Measurements from ENCODE around the gene ZC3HAV1. TPM values are rescaled to one million over a fixed set of nuclear protein-coding genes. Genes with fewer than 3 reads are reported as not detected.

Gene ZC3HAV1
- total RNA-seq, 2 experiments from 2014 or later, result 47.4 to 52.4 TPM

GRCh38 chr7:139038691-139039090, 70.8 kb downstream of the ZC3HAV1 start:
- no TSS peak for BruUV-seq (replicated peaks)
- Histone ChIP-seq H2AFZ (ENCODE audit: low read length) (no peak overlapping the region), H3K4me1 (ENCODE audit: insufficient read depth, low read length, poor library complexity, severe bottlenecking) (no peaks in the 10 kb centered on the region), H3K27ac (ENCODE audit: low read depth, low read length, poor library complexity, severe bottlenecking) (no peak overlapping the region), H4K20me1 (ENCODE audit: insufficient read depth, low read length) (no peaks in the 10 kb centered on the region), H3K4me2 (ENCODE audit: low read length) (no peak overlapping the region), H3K4me3 (ENCODE audit: low read depth, low read length, poor library complexity, severe bottlenecking) (no peak overlapping the region), H3K36me3 (ENCODE audit: insufficient read depth, low read length) (peaks cover 5% of the 10 kb centered on the region), H3K79me2 (ENCODE audit: insufficient read depth, low read depth, low read length) (no peaks in the 10 kb centered on the region), H3K9me2 (ENCODE audit: insufficient read depth, low read length) (no peaks in the 10 kb centered on the region), H3K9me3 (ENCODE audit: low read length) (no peaks in the 10 kb centered on the region)
- POLR2A ChIA-PET, result no interaction called here
- TF ChIP-seq CTCF (conservative IDR thresholded peaks at IDR 0.05; ENCODE audit: low read length) (no peak), EZH2phosphoT487 (IDR thresholded peaks at IDR 0.05; ENCODE audit: borderline replicate concordance, low read depth, low read length) (no peak)
- intact Hi-C loops (cut with micrococcal nuclease; ENCODE audit: unreplicated experiment), result no loop called here
- DNase-seq (ENCODE audit: low spot score), result no peak
- CTCF ChIA-PET (ENCODE audit: unreplicated experiment), result no interaction called here

GRCh38 chr7:139036901-139037300, 72.6 kb downstream of the ZC3HAV1 start:
- Histone ChIP-seq H3K36me3 (ENCODE audit: insufficient read depth, low read length) (no peaks in the 10 kb centered on the region), H3K27ac (ENCODE audit: low read depth, low read length, poor library complexity, severe bottlenecking) (no peak overlapping the region), H3K9me3 (ENCODE audit: low read length) (no peaks in the 10 kb centered on the region), H3K4me3 (ENCODE audit: low read depth, low read length, poor library complexity, severe bottlenecking) (no peak overlapping the region), H3K4me2 (ENCODE audit: low read length) (no peak overlapping the region), H3K4me1 (ENCODE audit: insufficient read depth, low read length, poor library complexity, severe bottlenecking) (no peaks in the 10 kb centered on the region), H3K79me2 (ENCODE audit: insufficient read depth, low read depth, low read length) (no peaks in the 10 kb centered on the region), H3K9me2 (ENCODE audit: insufficient read depth, low read length) (no peaks in the 10 kb centered on the region), H4K20me1 (ENCODE audit: insufficient read depth, low read length) (no peaks in the 10 kb centered on the region), H2AFZ (ENCODE audit: low read length) (no peak overlapping the region)
- TF ChIP-seq EZH2phosphoT487 (IDR thresholded peaks at IDR 0.05; ENCODE audit: borderline replicate concordance, low read depth, low read length) (no peak), CTCF (conservative IDR thresholded peaks at IDR 0.05; ENCODE audit: low read length) (no peak)
- no peak for DNase-seq (ENCODE audit: low spot score)
- CTCF ChIA-PET (ENCODE audit: unreplicated experiment), result no interaction called here
- BruUV-seq (replicated peaks), result no TSS peak
- intact Hi-C loops (cut with micrococcal nuclease; ENCODE audit: unreplicated experiment), result no loop called here
- POLR2A ChIA-PET, result interaction anchor here (0.5 to 0.9 kb wide), 3 partner anchors 13 to 49 kb away, joined by 3 read pairs; no protein-coding TSS in a partner anchor

GRCh38 chr7:139035586-139036353, 73.8 kb downstream of the ZC3HAV1 start, which contains the start of gene ZC3HAV1L:
TSS of gene ZC3HAV1L (minus strand) at chr7:139036042. CDS start at chr7:139036017, 25 bp downstream.
- POLR2A ChIA-PET, result no interaction called here
- H3K4me1 ChIP-seq (ENCODE audit: insufficient read depth, low read length, poor library complexity, severe bottlenecking), result no peaks in the 10 kb centered on the region
- intact Hi-C loops (cut with micrococcal nuclease; ENCODE audit: unreplicated experiment), result no loop called here
- H4K20me1 ChIP-seq (ENCODE audit: insufficient read depth, low read length), result no peaks in the 10 kb centered on the region
- H2AFZ ChIP-seq (ENCODE audit: low read length), result no peak within 1 kb of the TSS
- no peaks in the 10 kb centered on the region for H3K79me2 ChIP-seq (ENCODE audit: insufficient read depth, low read depth, low read length)
- TF ChIP-seq EZH2phosphoT487 (IDR thresholded peaks at IDR 0.05; ENCODE audit: borderline replicate concordance, low read depth, low read length), result no peak
- TF ChIP-seq CTCF (conservative IDR thresholded peaks at IDR 0.05; ENCODE audit: low read length), result no peak
- H3K9me2 ChIP-seq (ENCODE audit: insufficient read depth, low read length), result no peaks in the 10 kb centered on the region
- no peaks in the 10 kb centered on the region for H3K36me3 ChIP-seq (ENCODE audit: insufficient read depth, low read length)
- no peak within 1 kb of the TSS for H3K4me2 ChIP-seq (ENCODE audit: low read length)
- no peak for DNase-seq (ENCODE audit: low spot score)
- CTCF ChIA-PET (ENCODE audit: unreplicated experiment), result no interaction called here
- H3K9me3 ChIP-seq (ENCODE audit: low read length), result no peaks in the 10 kb centered on the region
- no TSS peak for BruUV-seq (replicated peaks)
- no peak within 1 kb of the TSS for H3K27ac ChIP-seq (ENCODE audit: low read depth, low read length, poor library complexity, severe bottlenecking)
- no peak within 1 kb of the TSS for H3K4me3 ChIP-seq (ENCODE audit: low read depth, low read length, poor library complexity, severe bottlenecking)

Measured in OCI-LY7 (cell line).